HEK293 (cell line): ENCODE results near the gene BLVRB.

ENCODE experiments used
- HOXA7 ChIP-seq: sonication (generic); formaldehyde crosslinking; IDR thresholded peaks from 2 replicates; pipeline ENCODE4 v1.8.1; 2022; ENCODE audit warnings: missing genetic modification reagents, borderline replicate concordance
- HOXC10 ChIP-seq: sonication (generic); formaldehyde crosslinking; IDR thresholded peaks from 2 replicates; pipeline ENCODE4 v1.8.1; 2023; ENCODE audit warnings: mild to moderate bottlenecking, missing genetic modification reagents
- ZBTB7A ChIP-seq: fragments of 450-650 bp; formaldehyde crosslinking; IDR thresholded peaks from 2 replicates; pipeline ENCODE4 v1.5.1; 2016; ENCODE audit warnings: low read depth, missing biosample characterization, missing genetic modification characterization
- ZNF211 ChIP-seq: fragments of 450-650 bp; formaldehyde crosslinking; IDR thresholded peaks from 2 replicates; pipeline ENCODE4 v1.5.1; 2016; ENCODE audit warnings: low read depth, missing biosample characterization, missing genetic modification characterization
- ZNF239 ChIP-seq: fragments of 450-650 bp; formaldehyde crosslinking; IDR thresholded peaks from 2 replicates; pipeline ENCODE4 v1.5.1; 2016; ENCODE audit warnings: missing biosample characterization, missing genetic modification characterization
- ZNF266 ChIP-seq: fragments of 450-650 bp; formaldehyde crosslinking; IDR thresholded peaks from 2 replicates; pipeline ENCODE4 v1.5.1; 2016; ENCODE audit warnings: missing biosample characterization, missing genetic modification characterization, low read depth
- ZNF658 ChIP-seq: fragments of 450-650 bp; formaldehyde crosslinking; IDR thresholded peaks from 2 replicates; pipeline ENCODE4; 2016; ENCODE audit warnings: missing biosample characterization, missing genetic modification characterization
- ZNF670 ChIP-seq: fragments of 450-650 bp; formaldehyde crosslinking; IDR thresholded peaks from 2 replicates; pipeline ENCODE4 v1.5.1; 2016; ENCODE audit warnings: missing biosample characterization, missing genetic modification characterization, low read depth
- TF ChIP-seq, protein P1 (sequence below): fragments of 450-650 bp; formaldehyde crosslinking; IDR thresholded peaks from 2 replicates; pipeline ENCODE4 v1.5.1; 2016; ENCODE audit warnings: missing biosample characterization, missing genetic modification characterization
- TF ChIP-seq, protein P2 (sequence below): fragments of 450-650 bp; formaldehyde crosslinking; IDR thresholded peaks from 2 replicates; pipeline ENCODE4 v1.5.1; 2016; ENCODE audit warnings: missing biosample characterization, missing genetic modification characterization, low read depth
- TF ChIP-seq, protein P3 (sequence below): fragments of 450-650 bp; formaldehyde crosslinking; IDR thresholded peaks from 2 replicates; pipeline ENCODE4 v1.5.1; 2016; ENCODE audit warnings: missing biosample characterization, missing genetic modification characterization

DNA sequence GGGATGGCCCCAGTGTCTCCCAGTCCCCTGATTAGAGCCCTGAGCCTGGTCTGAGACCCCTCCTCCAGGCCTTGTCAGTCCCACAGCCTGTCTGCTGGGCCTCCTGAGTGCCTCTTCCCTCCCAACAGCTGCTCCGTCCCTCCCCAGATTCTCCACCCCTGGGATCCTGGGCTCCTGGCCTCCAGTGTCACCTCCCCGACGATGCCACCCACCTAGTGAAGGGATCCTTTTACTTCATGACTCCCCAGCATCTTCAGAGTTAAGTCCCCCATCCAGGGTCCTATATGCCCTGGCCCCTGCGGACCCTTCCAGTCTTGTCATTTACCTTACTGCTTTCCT, 47.9 kb downstream of the BLVRB start:
- TF ChIP-seq ZNF266, result no peak
- TF ChIP-seq ZNF211 (tag by site-specific recombination), result no peak
- TF ChIP-seq HOXA7, result no peak
- TF ChIP-seq ZBTB7A (tag by site-specific recombination), result no peak
- TF ChIP-seq, protein P1, sequence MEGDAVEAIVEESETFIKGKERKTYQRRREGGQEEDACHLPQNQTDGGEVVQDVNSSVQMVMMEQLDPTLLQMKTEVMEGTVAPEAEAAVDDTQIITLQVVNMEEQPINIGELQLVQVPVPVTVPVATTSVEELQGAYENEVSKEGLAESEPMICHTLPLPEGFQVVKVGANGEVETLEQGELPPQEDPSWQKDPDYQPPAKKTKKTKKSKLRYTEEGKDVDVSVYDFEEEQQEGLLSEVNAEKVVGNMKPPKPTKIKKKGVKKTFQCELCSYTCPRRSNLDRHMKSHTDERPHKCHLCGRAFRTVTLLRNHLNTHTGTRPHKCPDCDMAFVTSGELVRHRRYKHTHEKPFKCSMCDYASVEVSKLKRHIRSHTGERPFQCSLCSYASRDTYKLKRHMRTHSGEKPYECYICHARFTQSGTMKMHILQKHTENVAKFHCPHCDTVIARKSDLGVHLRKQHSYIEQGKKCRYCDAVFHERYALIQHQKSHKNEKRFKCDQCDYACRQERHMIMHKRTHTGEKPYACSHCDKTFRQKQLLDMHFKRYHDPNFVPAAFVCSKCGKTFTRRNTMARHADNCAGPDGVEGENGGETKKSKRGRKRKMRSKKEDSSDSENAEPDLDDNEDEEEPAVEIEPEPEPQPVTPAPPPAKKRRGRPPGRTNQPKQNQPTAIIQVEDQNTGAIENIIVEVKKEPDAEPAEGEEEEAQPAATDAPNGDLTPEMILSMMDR (tag by site-specific recombination), result no peak
- no peak for TF ChIP-seq ZNF658 (tag by site-specific recombination)
- no peak for TF ChIP-seq ZNF670 (tag by site-specific recombination)
- TF ChIP-seq, protein P2, sequence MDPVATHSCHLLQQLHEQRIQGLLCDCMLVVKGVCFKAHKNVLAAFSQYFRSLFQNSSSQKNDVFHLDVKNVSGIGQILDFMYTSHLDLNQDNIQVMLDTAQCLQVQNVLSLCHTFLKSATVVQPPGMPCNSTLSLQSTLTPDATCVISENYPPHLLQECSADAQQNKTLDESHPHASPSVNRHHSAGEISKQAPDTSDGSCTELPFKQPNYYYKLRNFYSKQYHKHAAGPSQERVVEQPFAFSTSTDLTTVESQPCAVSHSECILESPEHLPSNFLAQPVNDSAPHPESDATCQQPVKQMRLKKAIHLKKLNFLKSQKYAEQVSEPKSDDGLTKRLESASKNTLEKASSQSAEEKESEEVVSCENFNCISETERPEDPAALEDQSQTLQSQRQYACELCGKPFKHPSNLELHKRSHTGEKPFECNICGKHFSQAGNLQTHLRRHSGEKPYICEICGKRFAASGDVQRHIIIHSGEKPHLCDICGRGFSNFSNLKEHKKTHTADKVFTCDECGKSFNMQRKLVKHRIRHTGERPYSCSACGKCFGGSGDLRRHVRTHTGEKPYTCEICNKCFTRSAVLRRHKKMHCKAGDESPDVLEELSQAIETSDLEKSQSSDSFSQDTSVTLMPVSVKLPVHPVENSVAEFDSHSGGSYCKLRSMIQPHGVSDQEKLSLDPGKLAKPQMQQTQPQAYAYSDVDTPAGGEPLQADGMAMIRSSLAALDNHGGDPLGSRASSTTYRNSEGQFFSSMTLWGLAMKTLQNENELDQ (tag by site-specific recombination), result no peak
- TF ChIP-seq, protein P3, sequence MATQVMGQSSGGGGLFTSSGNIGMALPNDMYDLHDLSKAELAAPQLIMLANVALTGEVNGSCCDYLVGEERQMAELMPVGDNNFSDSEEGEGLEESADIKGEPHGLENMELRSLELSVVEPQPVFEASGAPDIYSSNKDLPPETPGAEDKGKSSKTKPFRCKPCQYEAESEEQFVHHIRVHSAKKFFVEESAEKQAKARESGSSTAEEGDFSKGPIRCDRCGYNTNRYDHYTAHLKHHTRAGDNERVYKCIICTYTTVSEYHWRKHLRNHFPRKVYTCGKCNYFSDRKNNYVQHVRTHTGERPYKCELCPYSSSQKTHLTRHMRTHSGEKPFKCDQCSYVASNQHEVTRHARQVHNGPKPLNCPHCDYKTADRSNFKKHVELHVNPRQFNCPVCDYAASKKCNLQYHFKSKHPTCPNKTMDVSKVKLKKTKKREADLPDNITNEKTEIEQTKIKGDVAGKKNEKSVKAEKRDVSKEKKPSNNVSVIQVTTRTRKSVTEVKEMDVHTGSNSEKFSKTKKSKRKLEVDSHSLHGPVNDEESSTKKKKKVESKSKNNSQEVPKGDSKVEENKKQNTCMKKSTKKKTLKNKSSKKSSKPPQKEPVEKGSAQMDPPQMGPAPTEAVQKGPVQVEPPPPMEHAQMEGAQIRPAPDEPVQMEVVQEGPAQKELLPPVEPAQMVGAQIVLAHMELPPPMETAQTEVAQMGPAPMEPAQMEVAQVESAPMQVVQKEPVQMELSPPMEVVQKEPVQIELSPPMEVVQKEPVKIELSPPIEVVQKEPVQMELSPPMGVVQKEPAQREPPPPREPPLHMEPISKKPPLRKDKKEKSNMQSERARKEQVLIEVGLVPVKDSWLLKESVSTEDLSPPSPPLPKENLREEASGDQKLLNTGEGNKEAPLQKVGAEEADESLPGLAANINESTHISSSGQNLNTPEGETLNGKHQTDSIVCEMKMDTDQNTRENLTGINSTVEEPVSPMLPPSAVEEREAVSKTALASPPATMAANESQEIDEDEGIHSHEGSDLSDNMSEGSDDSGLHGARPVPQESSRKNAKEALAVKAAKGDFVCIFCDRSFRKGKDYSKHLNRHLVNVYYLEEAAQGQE, result no peak
- no peak for TF ChIP-seq ZNF239 (tag by site-specific recombination)
- no peak for TF ChIP-seq HOXC10 (CRISPR knock-in tag)
